GM10847 (cell line): ENCODE measurements around the gene MSRB3.

Source experiments
- POLR2A ChIP-seq: IDR thresholded peaks from 2 replicates; pipeline ENCODE4 v1.6.1; 2011; ENCODE audit not compliant: insufficient read length; ENCODE audit errors: extremely low read depth

The MSRB3 gene

DNA sequence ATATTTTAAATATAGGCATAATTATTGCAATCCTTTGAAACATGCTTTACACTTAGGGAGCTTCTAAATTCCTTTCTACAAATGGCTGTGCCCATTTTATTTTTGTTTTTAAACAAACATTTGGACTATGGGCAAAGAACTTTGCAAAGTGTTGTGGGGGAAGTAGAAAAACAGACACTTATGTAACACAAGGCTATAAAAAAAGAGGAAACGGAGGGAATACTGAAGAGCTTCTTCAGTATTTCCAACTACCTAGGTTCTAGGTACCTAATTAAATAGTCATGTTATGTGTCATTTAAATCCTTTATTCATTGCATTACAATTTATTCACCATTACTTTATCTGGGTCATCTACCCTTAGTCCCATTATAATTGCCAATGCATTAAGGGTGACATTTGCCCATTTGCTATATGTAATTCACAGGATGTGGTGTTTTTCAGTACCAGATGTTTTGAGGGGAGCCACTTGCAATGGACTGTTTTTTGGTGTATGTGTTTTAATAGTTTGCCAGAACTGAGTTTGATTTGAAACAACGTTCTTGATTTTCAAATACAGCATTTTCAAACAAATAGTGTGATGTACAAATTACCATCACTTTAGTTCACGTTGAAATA lies 1.5 kb upstream of the MSRB3 start:
- TF ChIP-seq POLR2A = no peak

DNA sequence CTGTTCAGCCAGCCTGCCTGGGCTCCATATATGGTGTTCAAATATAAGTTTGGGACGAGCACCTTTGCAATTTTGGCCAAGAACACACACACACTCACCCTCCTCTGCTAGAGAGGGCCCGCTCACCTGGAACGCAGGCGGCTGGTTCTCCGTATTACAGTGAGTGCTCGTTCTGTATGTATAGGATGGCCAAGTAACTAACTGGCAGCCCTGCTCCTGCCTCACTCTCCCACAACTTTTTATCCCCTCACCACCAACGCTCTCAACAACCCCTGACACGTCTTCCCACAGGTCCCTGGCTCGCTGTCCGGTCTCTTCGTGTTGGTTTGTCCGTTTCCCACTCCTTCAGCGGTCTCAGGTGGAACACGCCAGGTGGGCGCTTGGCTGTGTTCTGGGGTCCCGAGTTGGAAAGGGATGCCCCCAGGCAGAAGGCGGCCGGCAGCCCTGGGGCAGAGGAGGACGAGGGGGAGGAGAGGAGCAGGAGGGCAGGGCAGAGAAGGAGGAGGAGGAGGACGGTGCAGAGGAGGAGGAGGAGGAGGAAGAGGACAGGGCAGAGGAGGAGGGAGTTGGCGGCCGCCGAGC lies 398 bp upstream of the MSRB3 start:
- TF ChIP-seq POLR2A = no peak

- TF ChIP-seq POLR2A = no peak
Observed at GRCh38 chr12:65279369-65280112, 1.1 kb downstream of the MSRB3 start.

GRCh38 chr12:65280306-65280705 lies 1.8 kb downstream of the MSRB3 start:
- no peak for TF ChIP-seq POLR2A

- TF ChIP-seq POLR2A = no peak
Observed at GRCh38 chr12:65282840-65283239, 4.4 kb downstream of the MSRB3 start.

- TF ChIP-seq POLR2A = no peak
Observed at GRCh38 chr12:65287426-65287825, 8.9 kb downstream of the MSRB3 start.

GRCh38 chr12:65292241-65292640 lies 13.8 kb downstream of the MSRB3 start:
- no peak for TF ChIP-seq POLR2A

- no peak for TF ChIP-seq POLR2A
Observed at GRCh38 chr12:65293735-65294134, 15.3 kb downstream of the MSRB3 start.

- no peak for TF ChIP-seq POLR2A
Observed at GRCh38 chr12:65294641-65295262, 16.3 kb downstream of the MSRB3 start.

DNA sequence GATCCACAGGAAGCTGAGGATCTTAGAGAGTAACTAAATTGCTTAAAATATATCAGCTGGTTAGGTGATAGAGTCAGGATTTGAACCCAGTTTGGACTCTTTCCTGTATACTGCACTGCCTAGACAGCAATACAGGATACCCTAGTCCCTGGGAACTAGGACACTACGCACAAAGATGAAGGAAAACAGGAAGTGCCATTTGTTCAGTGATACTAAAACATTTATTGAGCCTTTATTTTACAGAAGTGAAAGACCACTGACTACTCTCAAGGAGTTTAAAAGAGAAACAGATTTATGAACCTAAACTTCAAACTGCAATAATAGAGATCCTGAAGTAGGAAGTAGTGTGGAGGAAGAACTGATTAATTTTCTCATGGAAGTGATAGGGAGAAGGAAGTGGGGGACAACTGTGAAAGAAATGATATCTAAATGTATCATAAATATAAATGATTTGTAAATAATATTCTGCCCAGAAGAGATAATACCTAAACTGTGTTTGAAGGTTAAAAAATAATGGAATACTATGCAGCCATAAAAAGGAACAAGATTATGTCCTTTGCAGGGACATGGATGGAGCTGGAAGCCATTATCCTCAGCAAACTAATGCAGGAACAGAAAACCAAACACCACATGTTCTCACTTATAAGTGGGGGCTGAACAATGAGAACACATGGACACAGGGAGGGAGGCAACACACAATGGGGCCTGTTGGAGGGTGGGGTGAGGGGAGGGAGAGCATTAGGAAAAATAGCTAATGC lies 18.2 kb downstream of the MSRB3 start:
- no peak for TF ChIP-seq POLR2A

- no peak for TF ChIP-seq POLR2A
Observed at GRCh38 chr12:65300097-65300496, 21.6 kb downstream of the MSRB3 start.

- no peak for TF ChIP-seq POLR2A
Observed at GRCh38 chr12:65300679-65301349, 22.3 kb downstream of the MSRB3 start.

DNA sequence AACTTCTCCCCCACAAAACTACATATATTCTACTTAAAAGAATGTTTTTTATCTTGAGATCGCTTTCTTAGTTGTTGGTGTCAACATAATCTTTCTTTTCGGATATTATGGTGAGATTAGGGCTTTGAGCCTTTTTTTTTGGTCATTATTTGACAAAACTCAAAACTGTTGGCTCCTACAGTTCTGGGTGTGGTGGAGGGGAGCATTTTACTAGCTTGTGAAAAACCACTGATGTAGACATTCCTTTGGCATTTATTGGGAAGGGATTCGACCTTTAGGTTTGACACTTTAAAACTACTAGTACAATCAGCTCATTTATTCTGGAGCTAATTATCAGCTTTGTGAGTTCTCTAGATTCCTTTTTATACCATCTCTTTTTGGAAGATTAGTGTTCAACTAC lies 24.4 kb downstream of the MSRB3 start:
- no peak for TF ChIP-seq POLR2A

DNA sequence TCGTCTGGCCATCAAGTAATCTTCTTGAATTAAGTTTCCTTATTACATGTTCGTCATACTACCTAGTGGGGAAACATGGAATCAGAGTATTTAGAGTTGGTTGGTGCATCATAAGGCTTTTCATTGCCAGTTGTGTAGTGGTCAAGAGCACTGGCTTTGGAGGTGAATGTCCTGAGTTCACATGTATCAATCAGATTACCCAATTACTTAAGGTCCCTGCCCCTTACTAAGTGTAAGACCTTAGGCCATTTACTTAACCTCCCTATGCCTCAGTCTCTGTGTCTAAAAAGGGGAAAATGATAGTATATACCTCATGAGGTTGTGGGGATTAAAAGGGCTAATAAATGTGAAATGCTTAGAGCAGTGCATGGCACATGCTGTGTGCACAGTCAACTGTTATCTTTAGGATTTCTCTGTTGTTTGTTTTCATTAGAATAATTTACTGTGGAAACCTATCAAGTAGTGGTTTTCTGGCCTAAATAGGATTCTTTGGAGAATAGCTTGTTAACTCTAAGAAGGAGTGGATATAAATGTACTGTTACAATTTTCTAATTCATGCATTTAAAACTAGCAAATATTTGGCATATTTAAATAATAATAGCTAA lies 27.0 kb downstream of the MSRB3 start:
- TF ChIP-seq POLR2A = no peak
